HG02884 (cell line): ENCODE data around the gene RCOR1.
"Not testable (repeated sequence)": the region's sequence is repeated elsewhere in the genome, so short reads cannot be mapped to it uniquely, and the experiment has no call there.

Experiments used
- ATAC-seq: cut with Tn5 transposase; IDR thresholded peaks from one replicate; pipeline ENCODE4 v1.9.1; 2021; ENCODE audit warnings: mild to moderate bottlenecking, moderate library complexity; ENCODE audit not compliant: unreplicated experiment

Gene RCOR1

DNA sequence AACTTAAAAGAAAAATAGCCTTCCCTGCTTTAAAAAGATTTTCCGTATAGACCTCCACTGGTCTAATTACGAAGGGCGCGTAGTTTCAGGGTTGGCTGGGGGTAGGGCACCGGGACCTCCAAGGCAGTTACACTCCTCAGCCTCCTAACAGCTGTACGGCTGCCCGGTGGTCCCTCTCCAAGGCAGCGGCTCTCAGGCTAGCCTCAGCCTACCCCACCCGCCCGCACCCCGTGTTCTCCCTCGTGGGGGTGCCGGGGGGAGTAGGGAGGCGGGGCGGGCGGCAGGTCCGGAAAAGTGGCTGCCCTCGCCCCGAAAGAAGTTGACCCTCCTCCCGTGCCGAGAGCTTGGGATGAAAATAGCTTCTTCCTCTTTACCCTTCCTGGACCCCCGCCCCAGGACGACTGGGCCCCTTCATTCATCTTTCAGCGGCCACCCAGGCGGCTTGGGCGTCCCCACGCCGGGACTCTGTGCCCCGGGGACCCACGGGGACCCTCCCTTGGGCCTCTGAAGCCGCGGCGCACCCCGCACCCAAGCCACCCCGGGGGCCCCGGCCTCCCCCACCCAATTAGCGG is 991 bp upstream of the RCOR1 start:
- ATAC-seq: no peak

DNA sequence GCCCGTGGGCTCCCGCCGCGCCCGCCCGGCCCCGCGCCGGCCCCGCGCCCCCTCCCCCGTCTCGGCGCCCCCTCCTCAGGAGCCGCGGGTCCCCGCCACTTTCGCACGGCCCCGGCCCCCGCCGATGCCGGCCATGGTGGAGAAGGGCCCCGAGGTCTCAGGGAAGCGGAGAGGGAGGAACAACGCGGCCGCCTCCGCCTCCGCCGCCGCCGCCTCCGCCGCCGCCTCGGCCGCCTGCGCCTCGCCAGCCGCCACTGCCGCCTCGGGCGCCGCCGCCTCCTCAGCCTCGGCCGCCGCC is 263 bp downstream of the RCOR1 start:
- no peak for ATAC-seq

DNA sequence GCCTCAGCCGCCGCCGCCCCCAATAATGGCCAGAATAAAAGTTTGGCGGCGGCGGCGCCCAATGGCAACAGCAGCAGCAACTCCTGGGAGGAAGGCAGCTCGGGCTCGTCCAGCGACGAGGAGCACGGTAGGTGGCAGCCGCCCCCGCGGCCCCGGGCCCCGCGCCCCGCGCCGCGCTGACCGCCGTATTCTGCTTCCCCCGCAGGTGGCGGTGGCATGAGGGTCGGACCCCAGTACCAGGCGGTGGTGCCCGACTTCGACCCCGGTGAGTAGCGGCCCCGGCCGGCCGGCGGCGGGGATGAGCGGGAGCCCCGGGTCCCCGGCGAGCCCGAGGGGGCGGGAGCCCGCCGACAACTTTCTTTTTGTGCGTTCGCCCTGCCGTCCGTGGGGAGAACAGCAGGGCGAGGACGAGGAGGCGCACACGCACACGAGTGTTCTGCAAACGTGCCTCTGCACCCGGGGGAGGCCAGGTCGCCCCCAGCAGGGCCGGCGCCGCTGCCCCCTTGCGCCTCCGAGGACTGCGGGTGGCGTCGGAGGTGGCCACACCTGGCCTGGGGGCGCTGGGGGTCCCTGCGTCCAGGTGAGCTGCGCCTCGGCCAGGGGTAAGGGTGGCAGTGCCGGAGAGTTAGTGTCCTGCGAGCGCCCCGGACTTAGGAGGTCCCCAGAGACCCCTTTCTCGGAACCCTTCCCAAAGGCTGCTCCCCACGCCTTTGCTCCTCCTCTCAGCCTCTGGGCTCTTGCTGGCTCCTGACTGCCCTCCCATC is 794 bp downstream of the RCOR1 start:
- peak; percentile 14 for ATAC-seq

DNA sequence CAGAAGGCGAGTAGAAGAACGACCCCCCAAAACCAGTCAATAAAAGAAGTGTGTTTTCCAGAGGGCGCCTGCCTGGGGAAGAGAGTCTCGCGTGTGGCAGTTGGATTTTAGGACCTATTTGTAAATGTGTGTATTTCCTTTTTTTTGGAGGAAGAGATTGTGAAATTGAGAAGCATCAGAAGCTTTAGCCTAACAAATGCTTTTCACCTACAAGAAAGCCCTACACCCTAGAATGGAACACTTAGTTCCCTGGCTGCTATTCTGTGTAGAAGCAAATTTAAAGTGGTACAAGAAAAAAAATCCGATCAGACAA is 1.3 kb downstream of the RCOR1 start:
- ATAC-seq: no peak

DNA sequence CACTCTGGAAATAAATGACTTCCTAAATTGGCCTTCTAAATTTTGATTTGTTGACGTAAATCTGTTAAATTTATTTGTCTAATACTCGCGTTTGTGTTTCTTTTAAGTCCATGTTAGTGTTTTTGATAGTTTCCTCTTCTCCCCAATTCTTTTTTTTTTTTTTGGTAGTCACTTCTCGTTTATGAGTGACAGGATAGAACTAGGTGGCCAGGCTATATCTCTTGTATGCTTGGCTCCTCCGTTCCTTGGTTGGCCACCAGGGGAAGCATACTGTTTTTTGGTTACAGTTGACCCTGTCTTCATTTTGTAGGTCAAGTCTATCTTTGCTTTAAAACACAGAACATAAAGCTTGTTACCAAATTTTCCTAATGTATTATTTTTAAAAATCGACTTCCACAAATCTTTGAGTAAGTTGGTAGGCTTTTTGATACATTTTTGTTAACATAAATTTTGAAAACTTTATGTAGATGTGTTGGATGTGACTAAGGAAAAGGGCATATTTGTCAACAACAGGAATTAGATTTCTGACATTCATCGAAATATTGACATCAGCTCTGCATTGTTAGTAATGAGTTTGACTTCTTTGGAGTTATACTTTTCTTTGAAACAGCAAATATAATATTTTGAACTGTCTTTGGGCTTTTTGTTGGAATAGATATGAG is 2.2 kb downstream of the RCOR1 start:
- ATAC-seq: no peak

DNA sequence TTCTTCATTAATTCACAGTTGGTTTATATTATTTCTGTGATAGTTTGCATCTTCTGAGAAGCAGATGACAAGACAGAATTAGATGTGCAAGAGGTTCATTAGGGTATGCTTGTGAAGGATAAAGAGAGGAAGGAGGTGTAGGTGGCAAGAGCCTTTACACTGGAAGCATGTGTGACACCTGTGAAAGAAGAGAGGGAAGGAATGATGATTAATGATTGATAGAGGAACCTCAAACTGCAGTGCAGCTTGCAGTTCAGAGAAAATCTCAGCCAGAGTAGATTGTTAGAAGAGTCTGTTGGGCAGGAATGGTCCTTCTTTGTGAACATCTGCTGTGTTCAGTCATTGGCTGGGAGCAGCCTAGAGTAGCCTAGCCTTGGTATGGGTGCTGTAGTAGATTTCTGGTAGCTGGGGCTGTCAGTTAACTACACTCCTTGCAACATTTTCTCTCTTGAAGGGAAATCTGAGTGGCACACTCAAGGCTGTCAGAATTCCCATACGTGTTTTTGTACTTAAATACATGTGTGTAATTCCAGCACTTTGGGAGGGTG is 9.0 kb downstream of the RCOR1 start:
- no peak for ATAC-seq

DNA sequence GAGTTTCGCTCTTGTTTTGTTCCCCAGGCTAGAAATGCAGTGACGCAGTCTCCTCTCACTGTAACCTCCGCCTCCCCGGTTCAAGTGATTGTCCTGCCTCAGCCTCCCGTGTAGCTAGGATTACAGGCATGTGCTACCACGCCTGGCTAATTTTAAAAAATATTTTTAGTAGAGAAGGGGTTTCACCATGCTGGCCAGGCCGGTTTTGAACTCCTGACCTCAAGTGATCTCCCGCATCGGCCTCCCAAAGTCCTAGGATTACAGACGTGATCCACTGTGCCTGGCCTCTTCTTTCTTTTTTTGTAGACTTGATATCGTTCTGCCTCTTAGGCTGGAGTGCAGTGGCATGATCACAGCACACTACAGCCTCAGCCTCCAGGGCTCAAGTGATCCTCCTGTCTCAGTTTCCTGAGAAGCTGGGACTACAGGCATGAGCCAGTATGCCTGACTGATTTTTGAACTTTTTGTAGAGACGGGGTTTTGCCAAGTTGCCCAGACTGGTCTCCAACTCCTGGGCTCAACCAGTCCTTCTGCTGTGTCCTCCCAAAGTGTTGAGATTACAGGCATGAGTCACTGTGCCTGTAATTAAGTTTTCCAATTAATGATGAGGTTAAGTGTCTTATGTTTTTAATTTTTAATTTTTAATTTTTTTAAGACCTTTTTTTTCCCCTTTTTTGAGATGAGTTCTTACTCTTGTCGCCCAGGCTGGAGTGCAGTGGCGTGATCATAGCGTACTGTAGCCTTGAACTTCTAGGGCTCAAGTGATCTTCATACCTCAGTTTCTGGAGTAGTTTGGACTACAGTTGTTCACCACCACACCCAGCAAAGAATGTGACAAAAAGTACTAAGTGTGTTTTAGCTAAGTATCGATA is 10.2 kb downstream of the RCOR1 start:
- no peak for ATAC-seq

DNA sequence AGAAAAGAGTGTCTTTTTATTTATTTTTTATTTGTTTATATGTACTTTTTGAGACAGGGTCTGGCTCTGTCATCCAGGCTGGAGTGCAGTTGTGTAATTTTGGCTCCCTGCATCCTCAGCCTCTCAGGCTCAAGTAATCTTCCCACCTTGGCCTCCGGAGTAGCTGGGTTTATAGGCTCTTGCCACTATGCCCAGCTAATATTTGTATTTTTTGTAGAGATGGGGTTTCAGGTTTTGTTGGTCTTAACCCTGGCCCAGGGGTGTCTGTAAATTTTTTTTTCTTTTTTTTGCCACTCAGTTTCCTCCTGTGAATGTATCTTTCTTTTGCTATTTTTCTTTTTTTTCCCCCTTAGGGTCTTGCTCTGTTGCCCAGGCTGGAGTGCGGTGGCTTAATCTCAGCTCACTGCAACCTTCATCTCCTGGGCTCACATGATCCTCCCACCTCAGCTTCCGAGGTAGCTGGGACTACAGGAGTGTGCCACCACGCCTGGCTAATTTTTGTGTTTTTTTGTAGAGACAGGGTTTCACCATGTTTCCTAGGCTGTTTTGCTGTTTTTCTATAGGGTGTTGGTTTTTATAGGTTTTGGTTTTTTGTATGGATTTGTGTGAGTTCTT is 11.0 kb downstream of the RCOR1 start:
- no peak for ATAC-seq

DNA sequence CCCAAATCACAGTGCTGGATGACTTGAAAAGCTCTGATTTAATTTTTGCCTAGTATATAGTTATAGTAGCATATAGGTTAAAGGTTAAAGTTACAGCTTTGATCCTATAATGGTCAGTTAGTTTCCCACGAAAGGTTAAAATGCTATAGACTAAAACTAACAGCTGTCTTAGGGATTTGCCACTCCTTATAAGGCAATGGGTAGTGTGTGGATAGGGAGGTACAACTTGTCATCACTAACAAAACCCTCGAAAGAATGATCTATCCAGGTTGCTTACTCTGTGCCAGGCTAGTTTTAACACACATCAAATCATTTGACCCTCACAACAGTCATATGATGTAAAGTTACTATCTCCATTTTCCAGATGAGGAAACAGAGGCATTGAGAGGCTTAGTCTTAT is 11.7 kb downstream of the RCOR1 start:
- ATAC-seq: no peak

DNA sequence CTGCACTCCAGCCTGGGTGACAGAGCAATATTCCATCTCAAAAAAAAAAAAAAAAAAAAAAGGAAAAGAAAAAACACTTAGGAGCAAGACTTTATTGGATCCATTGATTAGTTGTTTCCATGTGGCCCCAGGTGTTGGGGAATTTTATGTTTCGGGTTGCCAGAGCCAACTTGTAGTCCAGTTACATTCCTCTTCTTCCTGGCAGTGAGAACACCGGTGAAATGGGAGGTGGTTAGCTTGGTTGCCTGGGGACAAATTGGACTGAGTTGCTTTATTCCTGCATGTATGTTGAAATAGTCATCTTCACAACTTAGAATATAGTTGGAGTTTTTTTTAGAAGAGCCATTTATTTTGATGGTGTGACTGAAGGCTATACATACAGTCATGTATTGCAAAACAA is 12.6 kb downstream of the RCOR1 start:
- no peak for ATAC-seq

DNA sequence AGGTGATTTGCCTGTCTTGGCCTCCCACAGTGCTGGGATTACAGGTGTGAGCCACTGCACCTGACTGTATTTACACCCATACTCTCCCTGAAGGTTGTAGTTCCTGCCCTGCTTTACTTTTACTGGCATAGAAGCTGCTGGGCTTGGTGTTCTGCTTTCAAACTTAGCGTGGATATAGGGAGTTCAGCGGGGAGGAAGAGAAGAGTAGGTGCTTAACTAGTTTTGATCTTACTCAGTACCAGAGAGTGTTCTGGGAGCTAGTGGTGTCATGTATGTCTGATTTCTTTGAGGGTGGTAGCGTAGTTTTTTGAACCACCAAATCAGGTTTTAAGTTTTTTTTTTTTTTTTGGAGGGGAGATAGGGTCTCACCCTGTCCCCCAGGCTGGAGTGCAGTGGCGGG is 13.8 kb downstream of the RCOR1 start:
- no peak for ATAC-seq

DNA sequence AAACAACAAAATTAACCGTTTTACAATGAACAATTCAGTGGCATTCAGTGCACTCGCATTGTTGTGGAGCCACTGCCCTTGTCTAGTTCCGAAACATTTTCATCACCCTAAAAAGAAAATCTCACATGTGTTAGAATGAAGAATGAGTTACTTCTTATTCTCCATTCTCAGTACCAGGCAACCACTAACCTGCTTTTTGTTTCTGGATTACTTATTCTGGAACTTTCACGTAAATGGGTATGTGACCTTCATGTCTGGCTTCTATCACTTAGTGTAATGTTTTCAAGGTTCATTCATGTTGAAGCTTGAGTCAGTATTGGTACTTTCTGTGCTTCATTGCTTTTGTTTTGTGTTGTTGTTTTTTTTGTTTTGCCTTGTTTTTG is 15.6 kb downstream of the RCOR1 start:
- ATAC-seq: peak; percentile 57

DNA sequence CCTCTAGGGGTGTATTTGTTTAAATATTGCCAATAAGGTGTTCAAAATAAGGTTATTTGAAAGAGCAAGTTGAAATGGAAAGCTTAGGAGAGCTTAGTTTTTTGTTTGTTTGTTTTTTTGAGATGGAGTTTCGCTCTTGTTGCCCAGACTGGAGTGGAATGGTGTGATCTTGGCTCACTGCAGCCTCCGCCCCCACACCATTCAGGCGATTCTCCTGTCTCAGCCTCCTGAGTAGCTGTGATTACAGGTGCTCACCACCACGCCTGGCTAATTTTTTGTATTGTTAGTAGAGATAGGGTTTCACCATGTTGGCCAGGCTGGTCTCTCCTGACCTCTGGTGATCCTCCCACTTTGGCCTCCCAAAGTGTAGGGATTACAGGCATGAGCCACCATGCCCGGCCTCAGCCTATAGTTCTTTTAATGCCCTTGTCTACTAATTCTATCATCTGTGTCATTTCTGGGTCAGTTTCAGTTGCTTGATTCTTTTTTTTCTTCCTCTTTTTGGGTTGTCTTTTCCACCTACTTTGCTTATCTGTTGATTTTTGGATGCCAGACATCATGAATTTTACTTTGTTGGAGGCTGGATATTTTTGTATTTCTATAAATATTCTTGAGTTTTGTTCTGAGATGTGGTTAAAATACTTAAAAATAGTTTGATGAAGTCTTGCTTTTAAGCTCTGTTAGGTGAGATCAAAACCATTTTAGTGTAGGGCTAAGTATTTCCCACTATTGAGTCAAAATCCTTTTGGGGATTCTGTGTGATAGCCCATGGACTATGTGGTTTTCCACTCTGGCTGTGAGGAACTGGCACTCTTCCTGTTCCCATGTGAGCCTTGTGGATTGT is 18.7 kb downstream of the RCOR1 start:
- ATAC-seq: no peak

DNA sequence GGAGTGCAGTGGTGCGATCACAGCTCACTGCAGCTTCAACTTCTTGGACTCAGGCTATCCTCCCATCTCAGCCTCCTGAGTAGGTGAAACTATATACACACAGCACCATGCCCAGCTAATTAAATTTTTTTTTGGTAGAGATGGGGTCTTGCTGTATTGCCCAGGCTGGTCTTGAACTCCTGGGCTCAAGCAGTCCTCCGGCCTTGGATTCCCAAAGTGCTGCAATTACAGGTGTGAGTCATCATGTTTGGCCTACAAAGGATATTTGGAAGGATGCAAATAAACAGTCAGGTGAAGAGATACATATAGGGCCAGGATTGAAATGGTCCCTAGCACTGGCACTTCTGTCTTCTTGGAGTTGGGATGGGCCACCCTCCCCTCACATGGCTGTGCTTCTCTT is 23.9 kb downstream of the RCOR1 start:
- ATAC-seq: no peak

DNA sequence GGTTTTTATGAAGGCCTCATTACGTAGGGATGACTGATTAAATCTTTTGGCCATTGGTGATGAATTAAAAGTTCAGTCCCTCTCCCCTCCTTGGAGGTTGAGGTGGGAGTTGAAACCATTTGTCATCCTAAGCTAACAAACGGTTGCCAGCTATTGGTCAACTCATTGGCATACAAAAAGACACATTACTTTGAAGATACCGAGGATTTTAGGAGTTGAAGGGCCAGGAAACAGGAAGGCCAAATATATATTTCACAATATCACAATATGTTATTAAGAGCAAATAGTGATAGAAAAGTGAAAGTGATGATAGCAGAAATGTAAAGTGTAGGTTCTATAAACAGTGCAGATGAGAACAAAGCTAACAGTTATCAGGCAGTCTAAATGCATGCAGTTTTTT is 24.4 kb downstream of the RCOR1 start:
- ATAC-seq: no peak

DNA sequence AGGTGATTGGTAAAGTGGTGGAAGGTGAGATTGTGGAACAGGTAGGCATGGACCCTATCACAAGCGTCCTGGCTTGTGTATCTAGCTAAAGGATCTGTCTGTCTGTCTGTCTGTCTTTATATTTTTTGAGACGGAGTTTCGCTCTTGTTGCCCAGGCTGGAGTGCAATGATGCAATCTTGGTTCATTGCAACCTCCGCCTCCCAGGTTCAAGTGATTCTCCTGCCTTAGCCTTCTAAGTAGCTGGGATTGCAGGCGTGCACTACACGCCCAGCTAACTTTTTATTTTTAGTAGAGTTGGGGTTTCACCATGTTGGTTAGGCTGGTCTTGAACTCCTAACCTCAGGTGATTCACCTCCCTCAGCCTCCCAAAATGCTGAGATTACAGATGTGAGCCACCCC is 26.6 kb downstream of the RCOR1 start:
- ATAC-seq: not testable (repeated sequence)

DNA sequence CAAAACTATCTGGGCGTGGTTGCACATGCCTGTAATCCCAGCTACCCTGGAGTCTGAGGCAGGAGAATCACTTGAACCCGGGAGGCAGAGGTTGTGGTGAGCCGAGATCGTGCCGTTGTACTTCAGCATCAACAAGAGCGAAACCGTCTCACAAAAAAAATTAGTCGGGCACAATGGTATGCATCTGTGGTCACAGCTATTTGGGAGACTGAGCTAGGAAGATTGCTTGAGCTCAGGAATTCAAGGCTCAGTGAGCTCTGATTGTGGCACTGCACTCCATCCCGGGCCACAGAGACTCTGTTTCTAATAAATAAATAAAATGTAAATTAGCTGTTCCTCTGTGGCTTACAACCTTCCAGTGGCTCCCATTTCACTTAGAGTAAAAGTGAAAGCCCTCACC is 28.0 kb downstream of the RCOR1 start:
- no peak for ATAC-seq

DNA sequence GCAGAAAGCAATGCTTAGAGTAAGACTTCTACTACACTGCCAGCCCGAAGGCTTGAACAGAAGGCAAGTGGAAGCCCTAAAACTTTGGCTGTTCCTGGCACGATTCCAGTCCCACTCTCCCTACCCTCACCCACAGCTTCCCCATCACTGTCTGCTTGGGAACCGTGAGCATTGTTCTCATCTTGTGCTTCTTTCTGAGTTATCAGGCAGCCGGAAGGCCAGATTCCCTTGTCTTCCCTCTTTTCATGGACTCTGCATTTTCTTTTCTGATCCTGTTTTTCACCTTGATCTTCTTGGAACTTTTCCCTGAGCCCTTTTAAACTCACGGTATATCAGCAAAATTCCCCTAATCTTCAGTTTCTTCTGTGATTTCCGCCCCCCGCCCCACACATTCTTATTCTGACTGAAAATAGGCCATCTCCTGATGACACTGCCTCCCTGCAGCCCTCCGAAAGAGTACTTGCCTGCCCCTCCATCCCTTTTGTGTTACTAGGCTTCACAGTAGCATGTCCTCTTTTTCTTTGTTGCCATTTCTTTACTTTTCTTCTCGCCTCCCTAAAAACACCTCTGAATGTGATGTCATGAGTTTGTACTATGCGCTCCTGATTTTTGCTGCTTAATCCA is 29.9 kb downstream of the RCOR1 start:
- ATAC-seq: no peak

DNA sequence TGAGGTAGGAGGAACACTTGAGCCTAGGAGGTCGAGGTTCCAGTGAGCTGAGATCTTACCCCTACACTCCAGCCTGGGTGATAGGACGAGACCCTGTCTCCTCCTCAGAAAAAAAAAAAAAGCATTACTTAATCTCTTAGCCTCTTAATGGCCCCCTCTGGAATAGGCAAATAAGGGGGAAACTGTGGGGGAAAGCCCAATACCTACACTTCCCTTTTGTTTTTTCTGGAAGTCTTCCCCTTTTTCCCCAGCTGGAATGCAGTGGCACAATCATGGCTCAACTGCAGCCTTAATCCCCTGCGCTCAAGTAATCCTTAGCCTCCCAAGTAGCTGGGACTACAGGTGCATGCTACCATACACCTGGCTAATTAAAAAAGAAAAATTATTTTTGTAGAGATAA is 32.2 kb downstream of the RCOR1 start:
- no peak for ATAC-seq
